SK-N-SH (cell line): Measurements from ENCODE around the gene SPOUT1. TPM values are rescaled to one million over a fixed set of nuclear protein-coding genes. Genes with fewer than 3 reads are reported as not detected.
A peak's percentile ranks its signal among the peaks of the same experiment; 100 is the strongest.

Experiments used
- CTCF ChIA-PET: fragments of 300-600, 350-600 bp; formaldehyde crosslinking; extraction: SDS; loops from one replicate; lab custom pipeline; 2021; lab: Yijun Ruan, JAX
- POLR2A ChIA-PET: fragments of 350-600 bp; sonication (Branson Sonifier 250); formaldehyde crosslinking; extraction: SDS; loops from one replicate; lab custom pipeline; 2020; ENCODE audit warnings: antibody characterized with exemption, inconsistent platforms; lab: Yijun Ruan, JAX
- DNase-seq: peaks from one replicate; pipeline ENCODE4 v3.0.0; 2012
- H2AFZ ChIP-seq: fragments of 200-600 bp; sonication (generic); 2 replicates; pipeline ENCODE4 v1.8.1; 2016; ENCODE audit warnings: antibody characterized with exemption, mild to moderate bottlenecking, low read depth
- H3F3A ChIP-seq: fragments of 200-600 bp; sonication (generic); replicated peaks from 2 replicates; pipeline ENCODE3; 2016; ENCODE audit warnings: antibody characterized with exemption, mild to moderate bottlenecking; ENCODE audit not compliant: insufficient read depth
- H3K27ac ChIP-seq, 2 experiments: fragments of 200-500 bp in 1 of 2; fragments of 200-600 bp in 1 of 2; sonication (Bioruptor generic) in 1 of 2; sonication (generic), shearing (Covaris generic) in 1 of 2; 2 replicates each; pipeline versions ENCODE4 v1.5.1 to v1.6.1; 2014 to 2016; ENCODE audit warnings: low read depth in 2 of 2, inconsistent platforms in 1 of 2, low read length in 1 of 2, mild to moderate bottlenecking in 1 of 2, mixed read lengths in 1 of 2
- H3K27me3 ChIP-seq: fragments of 200-600 bp; sonication (generic), shearing (Covaris generic); 2 replicates; pipeline ENCODE4 v1.6.1; 2016; ENCODE audit warnings: mixed run types; ENCODE audit not compliant: insufficient read depth
- H3K36me3 ChIP-seq, 2 experiments: fragments of 200-500 bp in 1 of 2; fragments of 200-600 bp in 1 of 2; sonication (Bioruptor generic) in 1 of 2; sonication (generic) in 1 of 2; replicated peaks in 1 of 2; 2 replicates each; pipeline versions ENCODE3 to v1.5.1; 2014 to 2016; ENCODE audit warnings: low read length in 1 of 2, mild to moderate bottlenecking in 1 of 2; ENCODE audit not compliant: insufficient read depth in 2 of 2, control insufficient read depth in 1 of 2
- H3K4me1 ChIP-seq, 2 experiments: fragments of 200-500 bp in 1 of 2; fragments of 200-600 bp in 1 of 2; sonication (Bioruptor generic) in 1 of 2; sonication (generic), shearing (Covaris generic) in 1 of 2; 2 replicates each; pipeline versions ENCODE4 v1.5.1 to v1.6.1; 2014 to 2016; ENCODE audit warnings: low read depth in 1 of 2, low read length in 1 of 2, mixed run types in 1 of 2; ENCODE audit not compliant: insufficient read depth in 2 of 2, control insufficient read depth in 1 of 2
- H3K4me2 ChIP-seq: fragments of 200-600 bp; sonication (generic), shearing (Covaris generic); 2 replicates; pipeline ENCODE4 v1.6.1; 2017; ENCODE audit warnings: mixed run types
- H3K4me3 ChIP-seq, 2 experiments: fragments of 200-500 bp in 1 of 2; fragments of 200-600 bp in 1 of 2; sonication (Bioruptor generic) in 1 of 2; sonication (generic), shearing (Covaris generic) in 1 of 2; 2 replicates each; pipeline versions ENCODE4 v1.5.1 to v1.8.1; 2014 to 2016; ENCODE audit warnings: low read depth in 2 of 2, inconsistent platforms in 1 of 2, low read length in 1 of 2, mild to moderate bottlenecking in 1 of 2, mixed read lengths in 1 of 2, moderate library complexity in 1 of 2
- H3K79me2 ChIP-seq: fragments of 200-600 bp; sonication (generic); 2 replicates; pipeline ENCODE4 v1.8.1; 2017; ENCODE audit warnings: mild to moderate bottlenecking; ENCODE audit not compliant: insufficient read depth
- H3K9ac ChIP-seq: fragments of 200-600 bp; sonication (generic); 2 replicates; pipeline ENCODE4 v1.6.1; 2017; ENCODE audit warnings: mixed run types
- H3K9me2 ChIP-seq: fragments of 200-600 bp; sonication (generic); 2 replicates; pipeline ENCODE4 v1.6.1; 2017; ENCODE audit warnings: mixed run types
- H3K9me3 ChIP-seq: fragments of 200-600 bp; sonication (generic); 2 replicates; pipeline ENCODE4 v1.6.1; 2017; ENCODE audit warnings: mixed run types, mild to moderate bottlenecking, moderate library complexity
- H4K20me1 ChIP-seq: fragments of 200-600 bp; sonication (generic); 2 replicates; pipeline ENCODE4 v1.6.1; 2017; ENCODE audit warnings: mild to moderate bottlenecking, mixed run types; ENCODE audit not compliant: insufficient read depth
- CHD2 ChIP-seq: fragments of 150-350 bp; IDR thresholded peaks from 2 replicates; pipeline ENCODE4 v1.6.1; 2018; ENCODE audit warnings: low read length; ENCODE audit not compliant: partially characterized antibody
- ELF1 ChIP-seq: IDR thresholded peaks from 2 replicates; pipeline ENCODE4 v1.4.0; 2012
- EP300 ChIP-seq, 2 experiments: IDR thresholded peaks; 2 replicates each; pipeline versions ENCODE4 v1.4.0 to v1.6.1; 2012; ENCODE audit warnings: borderline replicate concordance in 1 of 2, low read depth in 1 of 2, low read length in 1 of 2
- FOXJ3 ChIP-seq: sonication (generic); formaldehyde crosslinking; IDR thresholded peaks from 2 replicates; pipeline ENCODE4 v1.5.1; 2020; ENCODE audit warnings: mild to moderate bottlenecking, missing genetic modification reagents
- GABPA ChIP-seq: IDR thresholded peaks from 2 replicates; pipeline ENCODE4 v1.4.0; 2012; ENCODE audit warnings: low read depth, mild to moderate bottlenecking
- MXI1 ChIP-seq: IDR thresholded peaks from 2 replicates; pipeline ENCODE4 v1.6.1; 2012; ENCODE audit warnings: mild to moderate bottlenecking, low read depth, low read length, improper control_type of control experiment
- NFIC ChIP-seq: IDR thresholded peaks from 2 replicates; pipeline ENCODE4 v1.4.0; 2012; ENCODE audit warnings: borderline replicate concordance
- NRF1 ChIP-seq: IDR thresholded peaks from 2 replicates; pipeline ENCODE4 v1.6.1; 2012; ENCODE audit warnings: low read depth, mild to moderate bottlenecking, low read length
- POLR2AphosphoS5 ChIP-seq: IDR thresholded peaks from 2 replicates; pipeline ENCODE4 v1.6.1; 2012; ENCODE audit warnings: low read depth, low read length
- RAD21 ChIP-seq: IDR thresholded peaks from 2 replicates; pipeline ENCODE4 v1.6.1; 2012; ENCODE audit warnings: mild to moderate bottlenecking, low read length
- RCOR1 ChIP-seq: fragments of 150-350 bp; IDR thresholded peaks from 2 replicates; pipeline ENCODE4 v1.6.1; 2017; ENCODE audit warnings: antibody characterized with exemption, low read length
- REST ChIP-seq: IDR thresholded peaks from 2 replicates; pipeline ENCODE4 v1.6.1; 2012; ENCODE audit warnings: mild to moderate bottlenecking, low read depth, low read length, moderate library complexity
- RFX5 ChIP-seq: IDR thresholded peaks from 2 replicates; pipeline ENCODE4 v1.6.1; 2012; ENCODE audit warnings: mild to moderate bottlenecking, improper control_type of control experiment, low read length
- SIN3A ChIP-seq: IDR thresholded peaks from 2 replicates; pipeline ENCODE4 v1.6.1; 2012; ENCODE audit warnings: low read depth, mild to moderate bottlenecking, low read length, moderate library complexity, borderline replicate concordance
- TAF1 ChIP-seq: IDR thresholded peaks from 2 replicates; pipeline ENCODE4 v1.6.1; 2012; ENCODE audit warnings: low read depth, mild to moderate bottlenecking, low read length, moderate library complexity, borderline replicate concordance
- TEAD4 ChIP-seq: IDR thresholded peaks from 2 replicates; pipeline ENCODE4 v1.4.0; 2012; ENCODE audit warnings: mild to moderate bottlenecking, borderline replicate concordance; ENCODE audit not compliant: insufficient read depth
- YY1 ChIP-seq: IDR thresholded peaks from 2 replicates; pipeline ENCODE4 v1.4.0; 2012; ENCODE audit warnings: low read depth, mild to moderate bottlenecking
- WGBS: methylation state at CpG from one replicate; pipeline ENCODE4 v1.1.6; 2017; ENCODE audit warnings: low lambda C conversion rate; 5-methylcytosine and 5-hydroxymethylcytosine counted together
- polyA plus RNA-seq, 3 experiments: library from polyadenylated mRNA; depleted of rRNA; stranded (reverse); fragments of >200 nt; gene quantifications; 2 replicates each; pipeline ENCODE4 v1.2.3, GENCODE V29; 2012
- TF ChIP-seq, protein P1 (sequence below): IDR thresholded peaks from 2 replicates; pipeline ENCODE4 v1.4.0; 2012; ENCODE audit warnings: low read depth, borderline replicate concordance
- TF ChIP-seq, protein P2 (sequence below): IDR thresholded peaks from 2 replicates; pipeline ENCODE4 v1.4.0; 2012; ENCODE audit warnings: low read depth
- TF ChIP-seq, protein P3 (sequence below): fragments of 200-600 bp; sonication (generic); IDR thresholded peaks from 2 replicates; pipeline ENCODE4 v1.6.1; 2017; ENCODE audit warnings: antibody characterized with exemption, mild to moderate bottlenecking, moderate library complexity

Gene SPOUT1
- polyA plus RNA-seq, 1 of the 3 experiments (the other 2 are of a cell fraction): 44.2 TPM

- ChIA-PET CTCF (interaction anchor here (1.2 kb wide), 1 partner anchor 53 kb away, joined by 3 read pairs; no protein-coding TSS in a partner anchor), POLR2A (no interaction called here)
- WGBS: 30% methylated on average over 22 of the region's 64 CpGs
These were observed 42.7 kb downstream of the SPOUT1 start, which contains the start of gene TBC1D13 for GRCh38 chr9:128786681-128787601. TSS of gene TBC1D13 (plus strand) at chr9:128787253. CDS start at chr9:128787354, 101 bp downstream.

More at GRCh38 chr9:128786681-128787601, 42.7 kb downstream of the SPOUT1 start, which contains the start of gene TBC1D13:
- peak; percentile 98 for DNase-seq
- Histone ChIP-seq H2AFZ (peak within 1 kb of the TSS; percentile 93), H3K9ac (peak within 1 kb of the TSS; percentile 75), H3K4me2 (peak within 1 kb of the TSS; percentile 91), H3K4me3 (peak within 1 kb of the TSS; percentile 74 to 93), H3K9me2 (no peaks in the 10 kb centered on the region), H3K27ac (peak within 1 kb of the TSS; percentile 48 to 56; a peak in 2 of 4 replicates), H3K9me3 (no peaks in the 10 kb centered on the region), H3K79me2 (peaks cover 28% of the 10 kb centered on the region), H3K4me1 (peaks cover 0 to 10% of the 10 kb centered on the region in 2 experiments; a peak in 1 of 4 replicates), H3F3A (peaks cover 5% of the 10 kb centered on the region), H4K20me1 (no peaks in the 10 kb centered on the region), H3K36me3 (peaks cover 0 to 15% of the 10 kb centered on the region in 2 experiments), H3K27me3 (no peaks in the 10 kb centered on the region)
- TF ChIP-seq ELF1: no peak
- TF ChIP-seq SIN3A: peak; percentile 93
- peak; percentile 72; the same call in 1 of the 2 replicates for TF ChIP-seq MXI1
- 0 out of 2 replicates have a peak, but pooled peaks have one; percentile 39 for TF ChIP-seq NRF1
- TF ChIP-seq CHD2: no peak
- TF ChIP-seq, protein P1, sequence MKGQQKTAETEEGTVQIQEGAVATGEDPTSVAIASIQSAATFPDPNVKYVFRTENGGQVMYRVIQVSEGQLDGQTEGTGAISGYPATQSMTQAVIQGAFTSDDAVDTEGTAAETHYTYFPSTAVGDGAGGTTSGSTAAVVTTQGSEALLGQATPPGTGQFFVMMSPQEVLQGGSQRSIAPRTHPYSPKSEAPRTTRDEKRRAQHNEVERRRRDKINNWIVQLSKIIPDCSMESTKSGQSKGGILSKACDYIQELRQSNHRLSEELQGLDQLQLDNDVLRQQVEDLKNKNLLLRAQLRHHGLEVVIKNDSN: peak; percentile 96
- no peak for TF ChIP-seq RFX5
- no peak for TF ChIP-seq YY1
- TF ChIP-seq POLR2AphosphoS5: peak; percentile 60
- TF ChIP-seq GABPA: peak; percentile 70
- TF ChIP-seq, protein P2, sequence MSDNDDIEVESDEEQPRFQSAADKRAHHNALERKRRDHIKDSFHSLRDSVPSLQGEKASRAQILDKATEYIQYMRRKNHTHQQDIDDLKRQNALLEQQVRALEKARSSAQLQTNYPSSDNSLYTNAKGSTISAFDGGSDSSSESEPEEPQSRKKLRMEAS: peak; percentile 97
- peak in 1 of 2 experiments; percentile 79; a peak in 1 of 4 replicates for TF ChIP-seq EP300 (IDR thresholded peaks at IDR 0.05; ENCODE audit: borderline replicate concordance in 1 of 2, low read depth in 1 of 2, low read length in 1 of 2)
- no peak; the same call in 1 of the 2 replicates for TF ChIP-seq RCOR1
- TF ChIP-seq REST: 0 out of 2 replicates have a peak, but pooled peaks have one; percentile 37
- TF ChIP-seq RAD21: no peak
- 0 out of 2 replicates have a peak, but pooled peaks have one; percentile 46 for TF ChIP-seq FOXJ3
- peak; percentile 75 for TF ChIP-seq TAF1
- no peak for TF ChIP-seq NFIC
- TF ChIP-seq TEAD4: no peak
- TF ChIP-seq, protein P3, sequence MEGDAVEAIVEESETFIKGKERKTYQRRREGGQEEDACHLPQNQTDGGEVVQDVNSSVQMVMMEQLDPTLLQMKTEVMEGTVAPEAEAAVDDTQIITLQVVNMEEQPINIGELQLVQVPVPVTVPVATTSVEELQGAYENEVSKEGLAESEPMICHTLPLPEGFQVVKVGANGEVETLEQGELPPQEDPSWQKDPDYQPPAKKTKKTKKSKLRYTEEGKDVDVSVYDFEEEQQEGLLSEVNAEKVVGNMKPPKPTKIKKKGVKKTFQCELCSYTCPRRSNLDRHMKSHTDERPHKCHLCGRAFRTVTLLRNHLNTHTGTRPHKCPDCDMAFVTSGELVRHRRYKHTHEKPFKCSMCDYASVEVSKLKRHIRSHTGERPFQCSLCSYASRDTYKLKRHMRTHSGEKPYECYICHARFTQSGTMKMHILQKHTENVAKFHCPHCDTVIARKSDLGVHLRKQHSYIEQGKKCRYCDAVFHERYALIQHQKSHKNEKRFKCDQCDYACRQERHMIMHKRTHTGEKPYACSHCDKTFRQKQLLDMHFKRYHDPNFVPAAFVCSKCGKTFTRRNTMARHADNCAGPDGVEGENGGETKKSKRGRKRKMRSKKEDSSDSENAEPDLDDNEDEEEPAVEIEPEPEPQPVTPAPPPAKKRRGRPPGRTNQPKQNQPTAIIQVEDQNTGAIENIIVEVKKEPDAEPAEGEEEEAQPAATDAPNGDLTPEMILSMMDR: no peak
